Activated T-cell treated with anti-CD3 and anti-CD28 coated beads, Interleukin-2, amount 50 U/mL, for 48 hours (primary cell): Measurements from ENCODE around the gene CPVL.
A peak's percentile ranks its signal among the peaks of the same experiment; 100 is the strongest.

ENCODE experiments used
- DNase-seq, 2 experiments: peaks; one replicate each; pipeline ENCODE4 v3.0.0-alpha.2; 2020

The CPVL gene

DNA sequence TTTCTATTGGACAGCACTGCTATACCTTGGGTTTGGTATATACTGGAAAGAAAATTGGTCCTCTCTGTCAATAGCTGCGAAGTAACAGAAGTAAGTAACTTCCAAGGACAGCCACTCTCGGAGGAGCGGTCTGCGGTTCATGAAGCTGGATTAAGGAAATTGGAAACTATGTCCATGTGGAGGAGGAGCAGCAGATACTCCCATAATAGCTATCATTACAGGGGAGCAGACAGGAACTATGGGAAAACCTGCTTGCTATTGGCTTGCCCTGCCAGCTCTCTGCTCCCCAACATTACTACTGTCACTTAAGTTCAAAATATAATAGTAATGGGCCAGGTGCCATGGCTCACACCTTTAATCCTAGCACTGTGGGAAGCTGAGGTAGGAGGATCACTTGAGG lies 104.3 kb downstream of the CPVL start:
- DNase-seq, result no peak

DNA sequence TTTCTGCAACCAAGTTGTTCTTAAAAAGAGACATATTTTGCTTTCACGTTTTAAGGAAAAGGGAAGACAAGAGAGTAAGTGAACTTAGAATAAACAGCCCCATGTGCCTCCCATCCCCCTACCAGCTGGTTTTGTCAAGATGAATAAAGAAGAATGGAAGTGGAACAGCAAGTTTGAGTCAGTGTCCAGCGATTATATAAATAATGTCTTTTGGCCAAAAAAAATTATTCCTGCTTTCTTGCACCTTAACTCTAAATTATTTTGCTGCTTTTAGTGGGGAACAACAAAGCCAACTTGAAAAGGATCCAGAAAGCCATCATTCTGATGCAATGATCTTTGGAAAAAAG lies 105.8 kb downstream of the CPVL start:
- no peak for DNase-seq

DNA sequence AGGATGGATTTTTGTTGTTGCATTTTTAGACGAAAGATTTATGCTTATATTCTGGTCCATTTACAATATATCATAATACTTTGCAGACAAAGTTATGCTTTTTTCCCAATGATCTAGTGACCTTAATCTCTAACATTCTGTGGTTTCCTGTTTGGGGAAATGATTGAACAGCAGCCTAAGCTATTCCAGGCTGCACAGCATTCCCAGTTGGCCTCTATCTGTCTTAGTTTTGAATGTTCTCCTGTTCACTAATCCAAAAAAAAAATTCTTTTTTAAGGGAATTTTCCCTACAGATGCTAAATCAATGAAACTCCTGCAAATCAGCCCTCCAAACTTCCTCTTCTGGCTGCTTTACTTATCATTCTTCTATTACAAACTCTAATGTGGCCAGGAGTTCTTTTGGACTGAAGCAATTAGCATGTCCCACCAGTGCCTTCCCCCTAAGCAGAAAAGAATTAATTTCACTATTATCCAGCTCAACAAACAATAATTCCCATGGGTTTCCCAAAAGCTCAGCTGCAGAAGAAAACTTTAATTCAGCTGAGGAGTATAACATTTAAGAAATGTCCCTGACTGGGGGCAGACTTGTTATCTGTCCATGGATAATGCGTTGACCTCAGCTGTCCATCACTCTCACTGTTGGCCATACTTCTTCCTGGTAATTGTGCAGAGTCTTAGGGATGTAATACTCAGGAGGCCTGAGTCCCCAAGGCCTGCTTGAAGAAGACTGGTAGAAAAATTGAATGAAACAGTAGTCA lies 106.3 kb downstream of the CPVL start:
- no peak for DNase-seq

DNA sequence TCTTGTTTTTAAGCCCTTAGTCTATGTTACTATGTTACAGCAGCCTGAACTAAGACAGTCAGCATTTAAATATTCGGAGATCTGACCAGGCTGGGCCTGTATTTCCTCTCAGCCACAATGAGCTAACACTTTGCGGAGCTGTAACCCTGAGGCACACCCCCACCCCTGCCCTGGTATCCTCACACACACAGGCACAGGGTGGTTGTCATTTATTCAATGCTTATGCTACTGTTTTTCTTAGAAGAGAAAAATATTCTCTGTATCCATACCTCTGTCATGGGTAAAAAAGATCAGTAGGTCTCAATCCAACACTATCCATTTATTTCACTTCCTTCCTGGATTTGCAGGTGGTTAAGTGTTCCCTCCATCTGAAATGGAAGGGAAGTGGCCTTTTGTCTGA lies 107.9 kb downstream of the CPVL start:
- DNase-seq, result no peak

DNA sequence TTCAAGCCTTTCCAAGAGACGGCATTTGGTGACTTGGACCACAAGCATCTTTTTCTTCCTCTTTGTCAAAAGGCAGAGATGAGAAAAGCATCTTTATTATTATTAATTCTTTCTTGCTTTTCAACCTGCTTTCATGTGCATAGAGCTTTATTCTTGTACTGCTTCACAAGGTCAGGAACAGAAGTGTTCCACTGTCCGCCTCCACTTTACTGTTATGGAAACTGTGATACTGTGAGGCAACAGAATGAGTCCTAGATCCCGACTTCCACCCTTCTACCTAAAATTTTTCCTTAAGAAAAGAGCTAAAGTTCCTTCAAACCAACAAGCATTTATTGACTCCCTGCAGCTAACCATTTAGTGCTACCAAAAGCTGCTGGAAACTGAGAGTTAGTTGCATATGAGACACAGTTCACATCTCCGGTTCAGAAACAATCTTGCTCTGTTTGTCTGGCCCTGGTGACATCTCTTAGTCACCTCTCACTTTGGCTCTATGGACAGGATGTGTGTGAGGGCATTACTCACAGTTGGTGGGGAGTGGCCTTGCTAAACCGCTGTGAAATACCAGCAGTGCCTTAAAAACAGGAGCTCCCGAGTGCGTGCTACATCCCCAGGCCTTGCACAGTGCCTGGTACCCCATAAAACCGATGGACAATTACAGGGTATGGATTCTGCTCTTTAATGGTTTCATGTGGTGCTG lies 111.1 kb downstream of the CPVL start:
- peak; percentile 32 to 49 for DNase-seq

DNA sequence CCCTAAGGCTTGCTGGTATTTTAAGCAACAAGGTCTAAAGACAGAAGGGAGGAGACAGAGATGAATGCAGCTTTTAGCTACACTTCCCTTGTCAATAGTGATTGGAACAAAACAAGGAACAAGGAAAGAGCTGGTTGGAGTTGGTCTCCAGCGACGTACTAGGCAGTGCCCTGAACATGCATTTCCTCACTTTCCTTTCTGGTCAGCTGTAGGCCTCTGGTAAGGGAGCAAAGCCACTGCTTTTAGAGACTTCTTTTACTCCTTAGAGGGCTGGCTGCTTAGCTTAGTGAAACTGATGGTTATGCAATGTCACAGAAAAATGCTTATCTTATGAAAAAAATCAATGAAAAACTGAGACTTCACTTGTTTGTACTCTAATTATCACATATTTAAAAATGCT lies 112.8 kb downstream of the CPVL start:
- DNase-seq, result no peak

DNA sequence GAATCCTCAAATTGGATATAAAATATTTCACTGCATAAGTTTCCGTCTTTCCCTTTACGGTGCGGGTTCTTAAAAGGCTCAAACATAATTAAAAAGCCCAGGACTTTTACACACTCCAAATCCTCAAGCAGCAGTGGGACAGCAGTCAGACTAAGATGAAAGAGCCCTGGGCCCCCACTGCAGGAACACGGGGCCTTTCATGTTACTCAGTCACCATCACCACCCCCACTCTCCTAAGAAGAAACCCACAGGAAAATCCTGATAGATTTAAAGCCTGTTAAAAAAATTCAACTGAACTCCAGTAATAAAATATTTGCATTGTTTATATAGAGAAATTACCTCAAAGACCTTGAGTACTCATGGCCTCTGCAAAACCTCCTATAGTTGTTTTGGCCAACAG lies 114.2 kb downstream of the CPVL start:
- no peak for DNase-seq

DNA sequence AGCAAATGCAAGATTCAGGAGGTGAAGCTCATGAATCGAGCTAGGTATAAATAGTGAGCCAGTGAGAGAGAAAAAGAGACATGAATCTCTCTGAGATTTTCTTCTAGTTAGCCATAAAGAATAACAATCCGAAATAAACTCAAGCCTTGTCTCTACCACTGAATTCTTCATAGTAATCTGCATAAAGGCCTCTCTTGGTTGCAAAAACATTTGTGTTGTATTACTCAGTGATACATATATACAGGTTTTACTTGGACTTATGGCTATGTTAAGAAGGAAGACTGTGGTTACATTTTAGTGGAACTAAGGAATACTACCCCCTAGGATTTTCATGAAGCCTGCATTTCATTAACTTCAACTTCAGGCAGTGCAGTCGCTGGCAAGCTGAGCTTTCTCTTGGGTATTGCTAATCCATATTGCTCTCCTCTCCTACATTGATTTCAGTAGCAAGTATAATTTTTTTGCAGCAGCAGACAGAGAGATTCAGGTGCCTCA lies 115.5 kb downstream of the CPVL start:
- DNase-seq, result no peak

DNA sequence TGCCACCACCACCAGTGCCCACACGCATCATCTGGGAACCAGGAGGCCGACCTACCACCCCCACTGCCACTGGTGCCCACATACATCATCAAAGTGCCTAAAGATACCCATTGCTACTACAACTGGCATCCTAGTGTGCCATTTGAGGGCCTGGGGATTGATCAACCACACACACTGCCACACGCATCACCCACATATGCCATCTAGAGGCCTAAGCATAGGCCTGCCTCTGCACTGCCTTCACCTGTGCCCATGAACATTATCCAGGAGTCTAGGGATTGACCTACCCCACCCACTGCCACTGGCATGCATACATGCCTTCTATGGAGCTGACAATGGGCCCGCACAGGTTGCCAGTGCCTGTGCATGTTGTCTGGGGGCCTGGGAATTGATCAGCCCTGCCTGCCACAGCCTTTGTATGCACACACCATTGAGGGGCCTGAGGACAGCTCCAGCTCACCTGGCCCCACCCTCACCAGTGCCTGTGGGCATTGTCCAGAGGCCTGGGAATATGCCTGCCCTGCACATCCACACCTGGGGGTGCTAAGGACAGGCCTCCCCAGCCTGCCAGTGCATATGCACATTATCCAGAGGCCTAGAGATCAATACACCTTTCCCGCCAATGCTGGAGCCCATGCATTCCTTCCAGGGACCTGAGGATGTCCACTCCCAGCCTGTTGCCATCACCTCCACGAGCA lies 123.9 kb downstream of the CPVL start:
- DNase-seq, result no peak

DNA sequence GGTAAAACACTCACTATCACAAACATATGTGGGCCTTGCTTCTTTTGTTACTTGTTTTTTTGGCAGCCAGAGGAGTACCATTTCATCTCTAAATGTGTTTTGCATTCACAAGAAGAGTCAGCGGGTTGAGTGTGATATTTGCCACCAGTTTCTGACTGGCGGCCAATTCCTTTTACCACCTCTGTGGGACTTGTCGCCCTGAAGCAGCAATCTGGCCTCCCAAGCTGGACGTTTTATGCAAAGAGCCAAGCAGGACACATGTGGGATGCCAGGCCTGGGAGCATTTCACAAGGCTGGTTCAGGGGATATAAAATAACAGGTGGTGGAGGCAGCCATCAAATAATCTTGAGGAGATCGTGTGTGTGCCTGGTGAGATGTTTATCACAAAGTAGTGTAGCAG lies 126.4 kb downstream of the CPVL start:
- DNase-seq, result no peak

DNA sequence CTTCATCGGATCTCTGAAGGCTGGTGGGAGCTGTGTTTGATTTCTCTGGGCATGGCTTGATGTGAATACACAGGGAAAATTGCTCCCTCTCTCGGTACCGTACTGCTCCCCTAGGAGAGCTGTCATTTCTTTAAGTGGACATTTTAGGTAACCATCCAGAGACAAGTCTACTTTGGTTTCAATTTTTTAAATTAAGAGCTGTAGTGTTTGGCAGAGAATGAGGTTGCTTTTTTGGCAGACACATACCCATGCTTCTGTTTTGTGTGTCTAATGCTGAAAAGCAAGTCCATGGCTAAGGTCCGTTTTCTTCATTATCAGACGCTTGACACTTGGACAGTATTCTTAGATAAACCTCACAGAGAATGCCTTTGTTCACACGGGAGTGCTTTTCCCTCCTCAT lies 127.0 kb downstream of the CPVL start:
- no peak for DNase-seq

DNA sequence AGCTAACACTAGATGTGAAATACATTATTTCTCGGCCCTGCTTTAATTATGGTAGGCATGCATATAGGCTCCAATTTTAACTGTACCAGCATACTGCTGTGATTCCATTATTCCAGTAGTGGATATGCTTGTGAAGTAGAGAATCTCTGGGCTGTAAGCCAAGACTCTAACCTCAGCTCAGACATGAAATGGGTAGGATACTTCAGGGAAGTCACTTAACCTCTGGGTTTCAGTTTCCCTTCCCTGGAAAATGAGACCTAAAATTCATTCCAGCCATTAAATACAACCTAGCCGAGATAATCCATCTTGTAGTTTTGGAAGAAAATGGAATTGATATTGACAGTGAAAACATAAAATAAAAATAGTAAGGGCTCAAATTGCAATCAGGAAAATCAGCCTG lies 128.6 kb downstream of the CPVL start:
- DNase-seq, result no peak

DNA sequence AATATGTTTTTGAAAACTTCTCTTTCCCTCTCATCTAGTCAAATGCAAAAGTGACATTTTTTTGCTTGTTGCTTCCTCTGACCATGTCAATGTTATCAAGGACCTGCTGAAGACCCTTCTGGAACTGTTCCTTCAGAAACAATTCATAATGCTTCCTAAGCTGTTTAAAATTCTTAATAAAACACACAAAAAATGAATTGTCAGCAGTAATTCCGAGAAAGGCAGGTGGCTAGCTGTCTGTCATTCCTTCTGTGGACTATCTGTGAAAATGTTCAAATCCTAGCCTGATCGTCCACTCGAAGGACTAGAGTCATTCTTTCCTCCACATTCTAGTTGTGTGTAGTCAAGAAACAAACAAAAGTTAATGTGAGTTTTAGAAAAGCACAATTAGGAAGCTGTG lies 131.6 kb downstream of the CPVL start:
- no peak for DNase-seq

DNA sequence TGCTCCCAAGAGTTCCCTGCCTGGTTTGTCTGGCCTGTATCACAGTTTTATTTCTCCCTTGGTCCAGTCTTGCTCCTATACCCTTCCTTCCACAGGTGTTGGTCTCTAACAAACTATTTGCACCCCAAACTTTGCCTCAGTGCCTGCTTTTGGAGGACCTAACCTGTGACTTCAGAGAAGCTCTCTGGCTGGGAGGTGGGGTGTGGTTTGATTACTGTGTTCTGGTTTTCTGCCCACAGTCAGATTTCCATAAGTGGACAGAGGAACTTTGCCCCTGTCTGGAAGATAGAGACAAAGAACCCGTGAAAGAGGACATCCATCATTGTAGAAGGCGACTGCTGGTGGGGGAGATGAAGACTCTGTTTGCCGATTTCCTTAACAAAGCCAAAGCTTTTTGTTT lies 132.4 kb downstream of the CPVL start:
- DNase-seq, result no peak

DNA sequence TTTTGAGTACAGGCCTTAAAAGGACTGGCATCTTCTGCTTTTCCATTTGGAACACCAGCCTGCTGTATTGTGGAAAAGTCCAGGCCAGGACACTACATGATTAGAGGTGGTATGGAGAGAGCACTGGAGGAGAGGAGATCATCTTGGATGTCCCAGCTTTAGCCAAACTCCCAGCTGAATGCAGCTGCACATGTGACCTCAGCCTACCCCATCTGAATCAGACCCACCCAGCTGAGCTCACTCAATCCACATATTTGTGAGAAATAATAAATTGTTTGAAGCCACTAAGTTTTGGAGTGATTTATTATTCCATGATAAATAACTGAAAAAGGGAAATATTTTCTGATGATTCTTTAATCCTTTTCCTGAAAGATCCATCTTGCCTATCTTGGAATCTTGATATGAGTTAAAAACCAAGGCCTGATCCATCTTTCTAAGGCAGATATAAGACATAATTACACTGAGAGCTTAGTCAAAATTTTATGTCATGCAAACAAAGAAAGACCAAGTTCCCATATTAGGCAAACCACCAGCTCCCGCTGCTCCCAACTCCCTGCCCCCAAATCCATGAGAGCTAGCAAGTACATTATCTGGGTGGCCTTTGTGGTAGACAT lies 133.1 kb downstream of the CPVL start:
- DNase-seq, result no peak

DNA sequence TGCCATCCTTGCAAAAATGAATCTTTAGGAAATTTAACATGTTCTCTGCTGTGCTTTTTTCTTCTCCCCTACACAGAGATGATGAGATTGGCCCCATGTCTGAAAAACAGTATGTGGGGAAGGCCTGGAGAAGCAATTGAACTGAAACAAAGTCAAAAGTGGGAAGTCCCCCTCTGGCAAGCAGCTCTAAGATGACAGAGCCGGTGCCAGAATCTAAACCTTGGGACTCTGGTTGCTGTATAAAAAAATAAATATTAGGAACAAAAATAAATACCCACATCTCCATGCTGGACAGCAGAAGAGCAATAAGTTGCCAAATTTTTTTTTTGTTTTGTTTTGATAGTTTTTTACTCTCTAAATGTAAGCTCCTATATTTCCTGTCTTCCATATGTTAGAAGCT lies 136.4 kb downstream of the CPVL start:
- DNase-seq, result no peak

DNA sequence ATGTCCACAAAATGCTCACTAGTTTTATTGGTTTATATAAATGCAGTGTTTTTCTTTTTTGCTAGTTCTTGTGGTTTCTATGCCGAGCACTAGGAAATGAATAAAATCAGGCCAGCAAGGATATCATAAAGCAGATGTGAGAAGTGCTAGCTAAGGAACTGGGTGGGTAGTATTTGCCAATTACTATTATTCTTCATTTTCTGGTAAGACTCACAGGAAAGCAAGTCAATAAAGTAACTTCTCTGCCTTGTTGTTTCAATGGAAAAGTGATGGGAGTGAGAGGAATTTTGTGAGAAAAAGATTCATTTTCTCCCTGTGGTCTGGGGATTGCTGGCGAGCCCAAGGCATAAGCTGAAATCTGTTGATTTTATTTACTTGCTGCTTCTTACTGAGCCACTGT lies 137.7 kb downstream of the CPVL start:
- no peak for DNase-seq

DNA sequence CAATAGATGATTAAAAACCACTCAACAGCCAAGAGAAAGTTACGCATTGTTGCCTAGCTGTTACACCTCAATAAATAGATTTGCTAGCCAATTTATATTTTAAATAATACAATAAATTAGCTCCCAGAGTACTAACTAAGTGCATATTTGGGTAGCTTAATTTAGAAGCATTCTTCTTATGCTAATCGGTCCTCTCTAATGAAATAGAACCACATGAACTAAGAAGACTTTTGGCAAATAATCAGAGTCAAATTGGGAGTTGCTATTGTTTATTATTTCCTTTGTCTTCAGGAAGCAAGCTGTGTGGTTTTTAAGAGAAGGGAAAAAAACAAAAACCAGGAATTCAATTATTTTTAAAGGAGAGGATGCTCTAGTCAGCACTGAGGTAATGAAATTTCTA lies 139.2 kb downstream of the CPVL start:
- DNase-seq, result no peak

DNA sequence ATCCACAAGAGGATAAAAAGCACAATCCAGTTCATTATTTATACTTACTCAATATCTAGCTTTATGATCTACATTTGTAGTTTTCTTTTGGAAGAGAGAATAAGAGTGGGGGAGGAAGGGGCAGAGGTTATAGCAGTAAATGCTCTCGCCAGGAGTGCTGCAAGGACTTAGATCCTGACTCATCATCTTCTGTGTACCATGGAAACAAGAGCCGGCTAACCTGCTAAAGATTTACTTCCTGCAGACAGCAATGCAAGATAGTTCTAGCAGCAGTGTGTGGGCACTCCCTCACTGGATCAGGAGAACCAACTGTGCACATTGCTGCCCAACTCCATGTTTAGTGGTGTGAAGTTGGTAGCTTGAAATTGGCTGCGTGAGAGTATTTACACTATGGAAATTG lies 140.5 kb downstream of the CPVL start:
- DNase-seq, result no peak

DNA sequence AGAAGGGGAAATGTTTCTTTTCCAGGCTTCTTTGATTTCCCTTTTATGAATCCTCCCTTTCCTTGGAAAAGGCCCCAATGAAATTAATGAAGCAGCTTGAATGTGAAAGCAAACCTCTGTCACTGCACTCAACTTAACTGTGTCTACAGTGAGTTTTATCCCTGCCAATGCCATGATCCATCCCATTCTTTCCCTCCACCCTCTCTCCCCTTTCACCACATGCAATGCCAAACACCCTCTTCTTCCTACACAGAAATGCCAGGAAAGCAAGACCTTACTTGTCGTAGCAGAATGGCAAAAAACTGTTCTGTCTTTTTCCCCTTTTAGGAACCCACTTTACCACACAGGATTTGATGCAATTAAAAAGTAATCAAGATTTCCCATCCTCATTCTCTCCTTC lies 140.9 kb downstream of the CPVL start:
- DNase-seq, result no peak

DNA sequence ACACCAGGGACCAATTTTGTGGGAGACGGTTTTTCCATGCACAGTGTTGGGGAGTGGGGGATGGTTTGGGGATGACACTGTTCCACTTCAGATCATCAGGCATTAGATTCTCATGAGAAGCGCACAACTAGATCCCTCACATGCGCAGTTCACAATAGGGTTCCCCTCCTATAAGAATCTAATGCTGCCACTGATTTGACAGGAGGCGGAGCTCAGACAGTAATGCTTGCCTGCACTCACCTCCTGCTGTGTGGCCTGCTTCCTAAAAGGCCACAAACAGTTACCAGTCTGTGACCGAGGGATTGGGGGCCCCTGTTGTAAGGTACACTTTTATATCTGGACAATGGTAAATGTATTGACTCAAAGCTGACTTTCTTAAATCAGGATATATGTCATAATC lies 142.6 kb downstream of the CPVL start:
- DNase-seq, result no peak

DNA sequence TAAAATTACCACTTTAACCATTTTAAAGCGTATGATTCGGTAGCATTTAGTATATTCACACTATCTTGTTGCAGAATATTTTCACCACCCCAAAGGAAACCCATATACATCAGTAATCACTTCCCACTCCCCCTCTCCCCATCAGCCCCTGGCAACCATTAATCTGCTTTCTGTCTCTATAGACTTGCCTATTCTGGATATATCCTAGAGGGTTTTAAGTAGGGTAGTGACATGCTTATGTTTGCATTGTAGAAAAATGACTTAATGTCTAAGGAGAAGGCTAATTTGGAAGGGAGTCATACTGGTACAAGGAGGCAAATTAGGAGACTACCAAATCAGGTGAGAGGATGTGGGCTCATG lies 145.6 kb downstream of the CPVL start:
- no peak for DNase-seq

DNA sequence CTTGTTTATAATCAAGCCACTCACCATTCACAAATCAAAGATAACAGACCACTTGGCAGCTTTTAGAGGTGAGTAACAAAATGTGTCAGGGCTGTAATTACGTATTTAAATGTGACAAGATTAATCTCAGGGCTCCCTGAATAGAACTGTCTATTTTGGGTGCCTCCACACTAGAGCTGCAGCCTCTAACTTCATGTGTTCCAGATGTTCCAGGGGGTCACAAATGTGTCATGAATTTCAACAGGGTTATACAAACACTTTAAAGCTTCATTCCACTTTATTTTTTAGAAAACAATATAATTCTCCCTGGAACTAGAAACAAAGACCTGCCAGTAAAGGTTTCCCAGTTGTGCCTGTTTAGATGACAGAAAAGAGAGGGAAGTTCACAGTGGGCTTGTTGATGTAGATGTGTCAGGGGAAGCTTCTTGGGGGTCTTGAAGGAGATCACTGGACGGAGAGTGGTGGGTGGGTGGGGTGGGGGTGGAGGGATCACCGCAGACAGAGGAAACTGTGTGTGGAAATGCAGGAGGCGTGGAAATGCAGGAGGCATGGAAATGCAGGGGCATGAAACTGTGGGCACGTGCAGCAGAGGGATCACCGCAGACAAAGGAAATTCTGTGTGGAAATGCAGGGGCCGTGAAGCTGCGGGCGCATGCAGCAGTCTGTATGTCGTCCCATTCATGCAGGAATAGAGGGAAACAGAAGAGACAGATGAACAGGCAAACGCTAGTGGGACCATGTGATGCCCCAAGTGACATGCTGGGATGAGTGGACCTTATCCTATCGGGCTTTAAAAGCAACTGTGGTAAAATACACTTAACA lies 146.2 kb downstream of the CPVL start:
- no peak for DNase-seq
